A549 (cell line): ENCODE results near the gene BSDC1.

Experiments used
- NPAS2 ChIP-seq: fragments of 250-450 bp; sonication (Bioruptor Pico); IDR thresholded peaks from 2 replicates; pipeline ENCODE4 v1.8.0; 2022; ENCODE audit warnings: mild to moderate bottlenecking, moderate library complexity, borderline replicate concordance
- POLR2A ChIP-seq: IDR thresholded peaks from 2 replicates; pipeline ENCODE4 v1.6.1; 2012; ENCODE audit warnings: mild to moderate bottlenecking, low read length
- RAD21 ChIP-seq, 2 experiments: fragments of >200 bp in 1 of 2; sonication (Bioruptor Twin) in 1 of 2; formaldehyde crosslinking in 1 of 2; IDR thresholded peaks in 1 of 2; conservative IDR thresholded peaks in 1 of 2; 2 replicates in 1 of 2; 3 replicates in 1 of 2; pipeline ENCODE4 v1.6.1; 2012 to 2018; ENCODE audit warnings: inconsistent platforms in 1 of 2

DNA sequence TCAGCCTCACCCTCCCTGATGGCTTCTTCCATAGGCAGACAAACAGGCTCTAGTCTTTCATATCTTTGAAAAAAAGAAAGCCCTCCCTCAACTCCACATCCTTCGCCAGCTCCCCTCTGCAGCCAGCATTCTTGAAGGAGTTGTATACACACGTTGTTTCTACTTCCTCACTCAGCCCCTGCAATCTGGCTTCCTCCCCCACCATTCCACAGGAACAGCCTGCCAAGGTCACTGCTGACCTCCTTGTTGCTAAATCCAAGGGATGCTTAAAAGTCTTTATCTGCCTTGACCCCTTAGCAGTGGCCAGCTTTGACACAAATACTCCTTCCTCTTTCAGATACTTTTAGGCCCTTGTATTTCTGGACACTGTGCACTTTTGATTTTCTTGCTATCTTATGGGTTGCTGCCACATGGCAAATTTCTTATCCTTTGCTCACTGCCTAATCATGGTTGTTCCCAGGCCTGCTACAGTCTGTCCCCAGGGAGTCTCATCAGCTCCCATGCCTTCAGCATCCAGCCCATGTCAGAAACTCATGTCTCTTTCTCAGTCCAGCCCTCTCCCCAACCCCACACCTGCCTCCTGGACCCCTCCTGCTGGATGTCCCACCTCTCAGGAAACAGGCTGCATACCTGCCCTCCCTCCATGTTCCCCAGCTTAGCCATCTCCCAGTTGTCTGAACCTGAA is 40.2 kb downstream of the BSDC1 start:
- TF ChIP-seq RAD21 (conservative IDR thresholded peaks at IDR 0.05 in 1 of 2, IDR thresholded peaks at IDR 0.05 in 1 of 2) (no peak), NPAS2 (CRISPR knock-in tag) (no peak), POLR2A (no peak)
